DMS79 treated with DMSO at 0.1 percent for 48 hours (cell line): ENCODE data around the gene CFAP46.
"Not testable (repeated sequence)": the region's sequence is repeated elsewhere in the genome, so short reads cannot be mapped to it uniquely, and the experiment has no call there.

Experiments used
- DNase-seq: peaks from one replicate; lab custom pipeline; 2025; lab: John Stamatoyannopoulos, UW

The CFAP46 gene

DNA sequence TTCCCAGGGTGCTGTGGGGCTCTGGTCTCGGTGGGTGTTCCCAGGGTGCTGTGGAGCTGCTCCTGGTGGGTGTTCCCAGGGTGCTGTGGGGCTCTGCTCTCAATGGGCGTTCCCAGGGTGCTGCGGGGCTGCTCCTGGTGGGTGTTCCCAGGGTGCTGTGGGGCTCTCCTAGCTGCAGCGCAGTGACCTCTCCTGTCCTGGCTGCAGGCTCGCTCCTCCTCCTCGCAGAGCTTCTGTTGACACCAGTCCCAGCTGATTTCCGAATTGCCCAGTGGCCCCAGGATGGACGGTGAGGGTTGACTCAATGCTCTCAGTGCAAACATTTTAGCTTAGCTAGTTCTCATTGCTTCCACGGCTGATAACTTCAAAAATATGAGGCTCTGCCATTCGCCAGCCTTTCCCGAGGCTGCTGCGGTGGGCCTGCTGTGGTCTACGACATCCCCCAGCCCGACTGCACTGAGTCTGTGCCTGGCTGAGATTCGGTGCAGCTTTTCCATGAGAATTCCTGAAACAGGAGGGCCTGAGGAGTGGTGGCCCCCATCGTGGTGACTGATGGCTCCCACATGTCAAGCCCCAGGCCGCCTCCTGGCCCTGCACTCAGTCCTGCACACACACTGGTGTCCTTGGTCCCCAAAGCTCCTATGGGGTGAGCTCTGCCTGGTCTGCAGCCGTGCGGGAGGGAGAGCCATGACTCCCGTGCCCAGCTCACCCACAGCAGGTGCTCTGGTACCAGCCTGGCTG is 98.1 kb downstream of the CFAP46 start:
- DNase-seq: no peak

GRCh38 chr10:132843276-132843675 is 99.1 kb downstream of the CFAP46 start:
- not testable (repeated sequence) for DNase-seq

GRCh38 chr10:132842397-132842796 is 100.0 kb downstream of the CFAP46 start:
- no peak for DNase-seq

DNA sequence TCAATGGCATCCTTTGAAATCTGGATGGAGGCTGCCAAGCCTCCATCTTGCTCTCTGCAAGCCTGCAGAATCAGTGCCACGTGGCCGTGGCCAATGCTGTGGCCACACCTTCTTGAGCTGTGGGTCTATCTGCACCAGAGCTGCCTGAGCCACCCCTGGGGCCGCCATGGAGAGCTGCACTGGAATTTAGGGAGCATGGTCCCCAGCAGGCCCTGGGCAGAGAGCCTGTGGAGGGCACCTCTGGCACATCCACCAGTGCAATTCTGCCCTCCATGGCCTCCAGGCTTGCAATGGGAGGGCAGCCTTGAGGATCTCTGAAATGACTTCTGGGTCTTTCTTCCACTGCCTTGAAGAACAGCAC is 100.8 kb downstream of the CFAP46 start:
- no peak for DNase-seq

DNA sequence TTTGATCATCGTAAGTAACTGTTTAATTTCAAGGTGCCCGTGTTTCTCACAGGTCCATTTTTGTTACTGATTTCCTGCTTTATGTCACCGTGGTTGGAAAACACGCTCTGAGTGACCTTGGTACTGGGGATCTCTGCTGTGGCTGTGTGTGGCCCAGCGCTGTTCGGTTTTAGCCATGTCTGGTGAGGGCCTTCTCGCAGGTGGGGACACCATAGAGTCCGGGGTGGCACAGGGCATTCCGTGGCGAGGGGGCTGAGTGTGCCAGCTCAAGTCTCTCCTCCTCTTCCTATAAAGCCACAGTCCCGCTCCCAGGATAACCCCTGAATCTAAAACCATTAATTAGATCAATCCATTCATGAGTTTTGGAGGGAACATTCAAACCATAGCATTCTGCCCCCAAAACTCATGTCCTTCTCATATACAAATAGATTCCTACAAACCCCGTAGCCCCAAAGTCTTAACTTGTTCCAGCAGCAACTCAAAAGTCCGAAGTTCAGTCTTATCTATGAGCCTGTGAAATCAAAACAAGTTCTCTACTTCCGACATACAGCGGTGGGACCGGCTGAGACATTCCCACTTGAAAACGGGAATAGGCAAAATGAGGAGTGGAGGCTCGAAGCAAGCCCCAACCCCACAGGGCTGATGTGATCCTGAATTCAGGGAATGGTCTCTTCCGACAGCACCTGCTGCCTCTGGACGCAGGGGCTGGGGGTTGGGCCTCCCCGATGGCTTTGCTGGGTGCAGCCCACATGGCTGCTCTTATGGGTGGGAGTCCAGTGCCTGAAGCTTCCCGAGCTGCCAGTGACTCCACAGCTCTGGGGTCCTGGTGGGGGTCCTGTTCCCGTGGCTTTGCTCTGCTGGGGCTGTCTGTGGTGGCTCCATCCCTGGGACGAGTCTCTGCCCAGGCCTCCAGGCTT is 101.4 kb downstream of the CFAP46 start:
- DNase-seq: no peak

GRCh38 chr10:132839061-132839460 is 103.3 kb downstream of the CFAP46 start:
- no peak for DNase-seq

DNA sequence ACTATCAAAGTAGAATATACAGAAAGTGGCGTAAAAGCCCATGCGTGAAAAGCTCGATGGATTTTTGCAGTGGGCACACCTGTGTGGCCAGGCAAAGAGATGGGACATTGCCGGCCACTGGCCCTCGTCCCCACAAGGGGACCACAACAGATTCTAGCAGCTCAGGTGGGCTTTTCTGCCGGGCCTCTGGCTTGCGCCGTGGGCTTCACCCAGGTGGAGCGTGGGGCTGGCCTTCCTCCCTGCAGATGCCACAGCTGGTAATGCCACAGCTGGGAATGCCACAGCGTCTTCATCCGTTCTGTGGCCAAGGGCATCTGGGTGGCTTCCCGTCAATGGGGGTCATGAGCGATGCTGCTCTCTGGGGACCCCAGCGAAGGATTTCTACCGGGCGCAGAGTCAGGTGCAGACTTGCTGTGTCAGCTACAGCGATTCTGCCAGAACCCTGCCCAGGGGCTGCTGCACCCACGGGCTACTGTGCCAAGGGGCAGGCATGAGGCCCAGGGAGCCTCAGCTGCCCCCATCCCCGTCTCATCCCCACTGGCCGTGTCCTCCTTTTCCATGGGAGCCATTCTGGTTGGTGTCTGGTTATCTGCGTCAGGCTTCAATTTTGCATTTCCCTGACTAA is 103.9 kb downstream of the CFAP46 start:
- no peak for DNase-seq

DNA sequence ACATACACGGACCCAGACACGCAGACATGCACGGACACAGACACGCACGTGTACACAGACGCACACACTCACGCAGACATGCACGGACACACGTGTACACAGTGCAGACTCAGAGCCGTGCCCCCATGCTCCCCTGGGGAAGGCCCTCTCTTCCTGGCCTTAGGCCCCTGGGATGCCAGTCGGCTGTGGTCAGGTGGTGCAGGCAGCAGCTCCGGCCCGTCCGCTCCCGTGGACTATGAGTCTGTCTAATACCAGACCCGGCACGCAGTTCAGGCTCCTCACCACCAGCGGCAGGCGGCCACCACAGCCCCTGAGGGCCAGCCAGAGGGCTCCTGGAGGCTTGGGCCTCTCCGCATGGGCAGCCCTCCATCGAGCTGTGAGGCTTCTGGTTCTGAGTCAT is 104.5 kb downstream of the CFAP46 start:
- no peak for DNase-seq

GRCh38 chr10:132836832-132837540 is 105.4 kb downstream of the CFAP46 start:
- DNase-seq: peak; percentile 11

- no peak for DNase-seq
Observed at GRCh38 chr10:132836248-132836831, 106.0 kb downstream of the CFAP46 start.

DNA sequence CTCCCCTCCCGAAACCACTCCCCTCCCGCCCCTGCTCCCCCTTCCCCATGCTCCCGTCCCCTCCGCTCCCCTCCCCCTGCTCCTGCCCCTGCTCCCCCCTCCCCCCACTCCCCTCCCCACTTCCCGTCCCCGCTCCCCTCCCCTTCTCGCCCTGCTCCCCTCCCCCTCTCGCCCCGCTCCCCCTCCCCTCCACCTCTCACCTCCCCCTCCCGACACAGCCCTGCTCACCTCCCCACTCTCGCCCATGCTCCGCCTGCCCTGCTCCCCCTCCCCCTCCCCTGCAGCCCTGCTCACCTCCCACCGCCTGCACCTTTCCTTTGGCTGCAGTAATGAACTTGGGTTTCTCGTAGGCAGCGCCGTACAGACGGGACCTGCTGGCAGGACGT is 106.5 kb downstream of the CFAP46 start:
- no peak for DNase-seq

- DNase-seq: no peak
Observed at GRCh38 chr10:132834891-132835847, 107.2 kb downstream of the CFAP46 start.

DNA sequence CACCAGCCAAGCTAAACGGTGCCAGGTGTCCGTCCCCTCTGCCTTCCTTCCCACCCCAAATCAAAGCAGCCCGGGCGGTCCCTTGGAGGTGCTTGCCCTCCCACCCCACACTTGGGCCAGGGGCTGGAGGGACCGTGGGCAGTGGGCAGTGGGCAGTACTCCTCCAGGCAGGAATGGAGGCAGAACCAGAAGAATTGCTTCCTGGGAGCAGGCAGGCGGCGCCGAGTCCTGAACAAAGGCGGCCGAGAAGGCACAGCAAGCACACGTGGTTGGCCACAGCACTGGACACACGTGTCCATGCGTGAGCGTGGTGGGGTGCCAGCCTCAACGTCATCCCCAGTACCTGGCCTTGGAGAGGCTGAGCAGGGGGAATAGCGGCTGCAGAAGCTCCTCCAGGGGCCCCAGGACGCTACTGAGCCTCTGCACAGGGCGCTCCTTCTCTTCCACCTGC is 108.0 kb downstream of the CFAP46 start:
- no peak for DNase-seq

DNA sequence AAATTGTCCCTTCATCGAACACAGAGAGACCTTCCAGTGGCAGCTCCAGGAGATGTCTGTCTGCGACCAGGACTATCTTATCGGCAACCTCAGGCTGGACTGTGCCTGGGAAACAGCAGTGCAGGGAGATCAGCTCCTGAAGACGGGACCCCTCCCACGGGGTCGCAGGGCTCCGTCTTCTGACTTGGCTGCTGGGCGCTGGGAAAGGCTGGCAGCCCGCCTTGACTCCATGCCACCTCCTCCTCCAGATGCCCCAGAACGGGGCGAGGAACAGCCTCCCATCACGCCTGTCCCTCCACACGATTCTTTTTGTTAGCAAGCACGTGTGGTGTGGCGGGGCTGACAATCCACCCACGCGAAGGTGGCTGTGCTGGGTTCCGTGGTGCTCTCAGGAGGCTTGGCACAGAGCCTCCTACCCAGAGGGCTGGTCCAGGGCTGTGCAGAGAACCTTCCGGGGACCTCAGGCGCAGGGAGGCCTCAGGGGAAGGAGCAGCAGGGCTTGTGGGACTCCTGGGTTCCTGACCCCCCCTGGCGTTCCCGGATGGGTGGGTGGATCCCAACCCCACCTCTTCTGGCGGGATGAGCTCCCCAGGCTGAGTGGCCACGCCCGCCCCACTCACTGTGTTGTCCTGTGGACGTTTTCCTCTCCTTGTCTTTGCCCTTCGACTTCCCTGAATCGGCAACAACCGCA is 108.8 kb downstream of the CFAP46 start:
- no peak for DNase-seq

GRCh38 chr10:132832186-132832969 is 110.0 kb downstream of the CFAP46 start:
- DNase-seq: no peak

DNA sequence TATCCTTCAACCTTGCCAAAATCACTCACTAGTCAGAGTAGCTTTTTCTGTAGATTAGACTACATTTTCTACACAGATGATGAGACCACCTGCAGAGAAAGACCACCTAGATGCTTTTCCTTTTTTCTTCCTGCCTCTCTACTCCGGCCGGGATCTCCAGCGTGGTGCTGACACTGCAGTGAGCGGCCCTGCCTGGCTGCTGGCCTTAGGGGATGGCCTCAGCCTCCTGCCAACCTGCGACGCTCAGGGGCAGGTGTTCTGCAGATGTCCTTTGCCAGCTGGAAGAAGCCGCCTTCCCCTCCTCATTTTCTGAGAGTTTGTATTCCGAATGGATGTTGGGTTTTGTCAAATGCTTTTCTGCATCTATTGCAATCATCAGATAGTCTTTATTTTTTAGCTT is 113.0 kb downstream of the CFAP46 start:
- no peak for DNase-seq

DNA sequence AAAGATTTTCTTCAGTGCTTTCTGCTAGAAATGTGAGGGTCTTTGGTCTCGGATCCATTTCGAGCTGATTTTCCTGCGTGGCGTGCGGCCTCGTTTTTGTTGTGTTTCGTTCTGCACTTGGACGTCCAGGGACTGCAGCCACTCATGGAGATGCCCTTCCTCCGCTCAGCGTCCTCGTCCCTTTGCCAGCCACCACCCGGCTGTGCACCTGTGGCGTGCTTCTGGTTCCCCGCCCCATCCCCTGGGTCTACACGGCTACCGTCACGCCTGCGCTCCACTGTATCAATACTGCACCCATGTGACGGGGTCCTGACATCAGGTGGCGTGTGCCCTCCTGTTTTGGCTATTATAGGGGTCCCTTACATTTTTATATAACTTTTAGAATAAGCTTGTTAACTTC is 113.7 kb downstream of the CFAP46 start:
- no peak for DNase-seq

GRCh38 chr10:132827861-132828539 is 114.4 kb downstream of the CFAP46 start:
- DNase-seq: no peak

DNA sequence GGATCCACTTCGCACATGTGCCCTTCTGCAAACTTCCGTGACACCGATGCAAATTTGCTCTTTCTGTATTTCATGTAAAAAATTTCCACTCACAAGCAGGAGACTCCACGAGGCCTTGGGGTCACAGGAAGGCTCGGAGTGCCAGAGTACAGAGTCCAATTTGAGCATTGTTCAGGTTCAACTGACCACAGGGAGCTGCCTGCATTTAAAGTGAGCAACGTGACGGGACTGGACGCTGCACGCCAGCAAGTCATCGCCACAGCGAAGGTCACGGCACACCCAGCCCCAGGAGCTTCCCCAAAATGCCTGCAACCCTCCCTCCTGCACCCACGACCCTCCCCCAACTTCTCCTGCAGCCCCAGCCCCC is 115.0 kb downstream of the CFAP46 start:
- no peak for DNase-seq
